HepG2 (cell line): ENCODE data around the gene C11orf54. TPM values are rescaled to one million over a fixed set of nuclear protein-coding genes. Genes with fewer than 3 reads are reported as not detected.

Experiments used
- HBP1 ChIP-seq: IDR thresholded peaks from 2 replicates; pipeline ENCODE4 v1.6.1; 2016; ENCODE audit warnings: low read depth, control low read depth
- MYPOP ChIP-seq: sonication (generic); formaldehyde crosslinking; IDR thresholded peaks from 2 replicates; pipeline ENCODE4 v1.8.1; 2023; ENCODE audit warnings: mild to moderate bottlenecking, moderate library complexity, missing genetic modification reagents
- POLR2A ChIP-seq, 2 experiments: IDR thresholded peaks; 2 replicates each; pipeline ENCODE4 v1.6.1; 2011; ENCODE audit warnings: low read depth in 2 of 2, low read length in 2 of 2, mild to moderate bottlenecking in 1 of 2, moderate library complexity in 1 of 2; ENCODE audit not compliant: insufficient read depth in 1 of 2
- PRDM10 ChIP-seq: sonication (generic); formaldehyde crosslinking; IDR thresholded peaks from 2 replicates; pipeline ENCODE4 v1.4.0; 2020; ENCODE audit warnings: low read depth, missing genetic modification reagents
- RBFOX2 ChIP-seq: fragments of 200-400 bp; formaldehyde crosslinking; IDR thresholded peaks from 2 replicates; pipeline ENCODE4 v1.6.1; 2017; ENCODE audit warnings: low read depth, mild to moderate bottlenecking, low read length
- UBTF ChIP-seq: sonication (generic); formaldehyde crosslinking; IDR thresholded peaks from 2 replicates; pipeline ENCODE4 v1.4.0; 2020; ENCODE audit warnings: mild to moderate bottlenecking, missing genetic modification reagents
- ZBTB2 ChIP-seq: sonication (generic); formaldehyde crosslinking; IDR thresholded peaks from 2 replicates; pipeline ENCODE4 v1.8.0; 2022; ENCODE audit warnings: low read depth, missing genetic modification reagents
- ZNF484 ChIP-seq: sonication (generic); formaldehyde crosslinking; IDR thresholded peaks from 2 replicates; pipeline ENCODE4 v1.5.1; 2020; ENCODE audit warnings: mild to moderate bottlenecking, low read depth, missing genetic modification reagents, borderline replicate concordance
- ZNF691 ChIP-seq: sonication (generic); formaldehyde crosslinking; IDR thresholded peaks from 2 replicates; pipeline ENCODE4 v1.4.0; 2020; ENCODE audit warnings: missing genetic modification reagents, low read depth, mild to moderate bottlenecking, borderline replicate concordance
- ZSCAN29 ChIP-seq: sonication (generic); formaldehyde crosslinking; conservative IDR thresholded peaks from 2 replicates; pipeline ENCODE4 v1.4.0; 2020; ENCODE audit warnings: mild to moderate bottlenecking, missing genetic modification reagents
- polyA plus RNA-seq, 8 experiments: library from polyadenylated mRNA; depleted of rRNA in 3 of 8; stranded (reverse) in 7 of 8; unstranded in 1 of 8; fragments of >200 nt; fragmentation: Illumina TruSeq in 4 of 8; extraction: Trizol in 4 of 8; gene quantifications; 2 replicates each; pipeline versions ENCODE4 v1.2.1 to v1.2.3, GENCODE V29; 2011 to 2016; ENCODE audit warnings: low read depth in 4 of 8, missing spikeins in 1 of 8, mixed read lengths in 1 of 8; ENCODE audit not compliant: insufficient read depth in 1 of 8
- total RNA-seq, 5 experiments: library from RNA; depleted of rRNA; stranded (reverse); fragments of >200 nt; fragmentation: Illumina TruSeq; extraction: Trizol; gene quantifications; 2 replicates each; pipeline ENCODE4 v1.2.3, GENCODE V29; 2016; ENCODE audit warnings: low read depth in 1 of 5

Gene C11orf54
- total and polyA plus RNA-seq, 2 of the 13 experiments (the other 11 are each of a cell fraction or from before 2014, with no cell fraction given) = 42.7 to 50.1 TPM

GRCh38 chr11:93738647-93739081 lies 2.8 kb upstream of the C11orf54 start (continued):
- TF ChIP-seq UBTF (no peak), POLR2A (IDR thresholded peaks at IDR 0.05; ENCODE audit: insufficient read depth in 1 of 2, low read depth in 2 of 2, low read length in 2 of 2) (peak; percentile 23 to 42; a peak in 2 of 4 replicates), RBFOX2 (peak; percentile 18; the same call in 1 of the 2 replicates), ZNF484 (no peak), PRDM10 (CRISPR knock-in tag) (no peak), HBP1 (CRISPR knock-in tag) (no peak), MYPOP (CRISPR knock-in tag) (no peak), ZNF691 (CRISPR knock-in tag) (no peak), ZBTB2 (CRISPR knock-in tag) (no peak), ZSCAN29 (no peak)
